Transverse colon (tissue), 4 donors: Measurements from ENCODE around the gene THNSL1.

ENCODE experiments used
- EP300 ChIP-seq: sonication (generic); formaldehyde crosslinking; IDR thresholded peaks from one replicate; pipeline ENCODE4 v1.6.1; 2017; ENCODE audit warnings: antibody characterized with exemption, low read depth
- POLR2AphosphoS5 ChIP-seq, 3 donors: sonication (generic); formaldehyde crosslinking; IDR thresholded peaks; one replicate each; pipeline ENCODE4 v1.6.1; 2016; ENCODE audit warnings: antibody characterized with exemption in 3 of 3
- TF ChIP-seq, protein P1 (sequence below), 5 experiments: fragments of 200-600 bp in 3 of 5; fragments of 450-650 bp in 2 of 5; sonication (generic) in 3 of 5; IDR thresholded peaks; 1 replicate in 2 of 5; 2 replicates in 3 of 5; pipeline ENCODE4 v1.5.1; 2016 to 2017; ENCODE audit warnings: antibody characterized with exemption in 5 of 5, inconsistent platforms in 3 of 5, mild to moderate bottlenecking in 2 of 5, moderate library complexity in 1 of 5

DNA sequence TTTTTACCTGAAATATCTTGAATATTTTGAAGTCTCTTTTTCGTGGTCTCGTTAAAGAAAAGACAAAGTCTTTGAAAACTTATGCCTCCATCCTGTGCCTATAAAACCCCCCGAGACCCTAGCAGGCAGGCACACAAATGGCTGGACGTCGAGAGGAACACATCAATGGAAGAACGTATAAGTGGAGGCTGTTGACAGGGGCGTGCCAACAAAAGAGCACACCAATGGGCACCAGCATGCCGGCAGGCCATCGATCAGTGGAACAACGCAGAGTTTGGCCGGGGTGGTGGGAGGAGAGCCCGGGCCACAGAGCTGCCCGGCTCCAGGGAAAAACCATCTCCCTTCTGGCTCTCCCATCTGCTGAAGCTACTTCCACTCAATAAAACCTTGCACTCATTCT is 25.1 kb upstream of the THNSL1 start:
- TF ChIP-seq, protein P1, sequence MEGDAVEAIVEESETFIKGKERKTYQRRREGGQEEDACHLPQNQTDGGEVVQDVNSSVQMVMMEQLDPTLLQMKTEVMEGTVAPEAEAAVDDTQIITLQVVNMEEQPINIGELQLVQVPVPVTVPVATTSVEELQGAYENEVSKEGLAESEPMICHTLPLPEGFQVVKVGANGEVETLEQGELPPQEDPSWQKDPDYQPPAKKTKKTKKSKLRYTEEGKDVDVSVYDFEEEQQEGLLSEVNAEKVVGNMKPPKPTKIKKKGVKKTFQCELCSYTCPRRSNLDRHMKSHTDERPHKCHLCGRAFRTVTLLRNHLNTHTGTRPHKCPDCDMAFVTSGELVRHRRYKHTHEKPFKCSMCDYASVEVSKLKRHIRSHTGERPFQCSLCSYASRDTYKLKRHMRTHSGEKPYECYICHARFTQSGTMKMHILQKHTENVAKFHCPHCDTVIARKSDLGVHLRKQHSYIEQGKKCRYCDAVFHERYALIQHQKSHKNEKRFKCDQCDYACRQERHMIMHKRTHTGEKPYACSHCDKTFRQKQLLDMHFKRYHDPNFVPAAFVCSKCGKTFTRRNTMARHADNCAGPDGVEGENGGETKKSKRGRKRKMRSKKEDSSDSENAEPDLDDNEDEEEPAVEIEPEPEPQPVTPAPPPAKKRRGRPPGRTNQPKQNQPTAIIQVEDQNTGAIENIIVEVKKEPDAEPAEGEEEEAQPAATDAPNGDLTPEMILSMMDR (IDR thresholded peaks at IDR 0.05), result no peak
- TF ChIP-seq POLR2AphosphoS5 (IDR thresholded peaks at IDR 0.05), result no peak
- TF ChIP-seq EP300, result no peak
